NCI-H345 treated with DMSO at 0.1 percent for 48 hours (cell line): Measurements from ENCODE around the gene TPSAB1.
A peak's percentile ranks its signal among the peaks of the same experiment; 100 is the strongest.
"Not testable (repeated sequence)": the region's sequence is repeated elsewhere in the genome, so short reads cannot be mapped to it uniquely, and the experiment has no call there.

ENCODE experiments used
- DNase-seq: peaks from one replicate; lab custom pipeline; 2025; ENCODE audit not compliant: unreplicated experiment; lab: John Stamatoyannopoulos, UW

The TPSAB1 gene

GRCh38 chr16:1240436-1240835 is at the start of gene TPSAB1:
TSS of gene TPSAB1 (plus strand) at chr16:1240705. CDS start at chr16:1240939, 234 bp downstream.
- not testable (repeated sequence) for DNase-seq

GRCh38 chr16:1190789-1191188 is 49.7 kb upstream of the TPSAB1 start:
- not testable (repeated sequence) for DNase-seq

- no peak for DNase-seq
Measured at GRCh38 chr16:1192384-1193073, 48.0 kb upstream of the TPSAB1 start.

GRCh38 chr16:1193143-1193824 is 47.2 kb upstream of the TPSAB1 start:
- DNase-seq: no peak

GRCh38 chr16:1193825-1194581 is 46.5 kb upstream of the TPSAB1 start:
- no peak for DNase-seq

GRCh38 chr16:1194665-1195392 is 45.7 kb upstream of the TPSAB1 start:
- no peak for DNase-seq

- no peak for DNase-seq
Measured at GRCh38 chr16:1195393-1195666, 45.2 kb upstream of the TPSAB1 start.

GRCh38 chr16:1196494-1196893 is 44.0 kb upstream of the TPSAB1 start:
- DNase-seq: no peak

- peak; percentile 90 for DNase-seq
Measured at GRCh38 chr16:1197237-1197866, 43.2 kb upstream of the TPSAB1 start.

- no peak for DNase-seq
Measured at GRCh38 chr16:1198194-1198593, 42.3 kb upstream of the TPSAB1 start.

- DNase-seq: not testable (repeated sequence)
Measured at GRCh38 chr16:1198671-1199346, 41.7 kb upstream of the TPSAB1 start.

GRCh38 chr16:1199347-1200013 is 41.0 kb upstream of the TPSAB1 start:
- DNase-seq: no peak

- DNase-seq: no peak
Measured at GRCh38 chr16:1200014-1200627, 40.4 kb upstream of the TPSAB1 start.

- DNase-seq: no peak
Measured at GRCh38 chr16:1201444-1201843, 39.1 kb upstream of the TPSAB1 start.

GRCh38 chr16:1202274-1202673 is 38.2 kb upstream of the TPSAB1 start:
- no peak for DNase-seq

GRCh38 chr16:1204933-1205332 is 35.6 kb upstream of the TPSAB1 start:
- no peak for DNase-seq

- no peak for DNase-seq
Measured at GRCh38 chr16:1206326-1206725, 34.2 kb upstream of the TPSAB1 start.

GRCh38 chr16:1206786-1207185 is 33.7 kb upstream of the TPSAB1 start:
- no peak for DNase-seq

- DNase-seq: no peak
Measured at GRCh38 chr16:1208239-1208830, 32.2 kb upstream of the TPSAB1 start.
